ENCODE results near the gene HMOX2.

HMOX2 gene

DNA sequence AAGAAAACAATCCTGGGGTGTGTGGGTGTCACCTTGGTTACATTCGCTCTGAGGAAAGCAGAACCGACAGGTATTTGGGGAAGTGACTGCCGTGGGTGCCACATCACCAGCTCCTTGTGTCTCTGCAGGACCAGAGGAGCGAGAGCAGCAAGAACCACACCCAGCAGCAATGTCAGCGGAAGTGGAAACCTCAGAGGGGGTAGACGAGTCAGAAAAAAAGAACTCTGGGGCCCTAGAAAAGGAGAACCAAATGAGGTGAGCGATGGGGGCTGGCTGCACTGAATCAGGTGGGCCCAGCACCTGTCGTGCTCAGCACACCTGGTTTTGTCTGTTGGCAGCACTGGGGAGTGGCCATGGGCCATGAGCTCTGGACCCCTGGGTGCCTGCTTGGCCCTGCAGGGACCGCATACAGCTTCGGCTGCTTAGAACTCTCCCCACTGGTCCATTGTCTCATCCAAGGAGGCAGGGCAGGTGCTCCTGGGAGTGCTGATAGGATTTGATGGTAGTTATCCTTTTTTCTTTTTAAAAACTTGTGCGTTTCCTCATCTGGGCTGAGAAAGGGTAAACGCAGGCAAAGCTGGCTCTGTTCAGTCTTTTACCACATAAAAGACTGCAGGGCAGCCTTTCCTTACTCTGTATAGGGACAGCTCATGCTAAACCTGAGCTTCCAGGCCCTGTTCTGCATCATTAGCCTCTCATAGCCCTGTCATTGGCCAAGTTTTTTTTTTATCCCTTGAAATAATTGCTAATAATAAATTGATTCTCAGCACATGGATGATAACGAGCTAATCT lies 29.4 kb downstream of the HMOX2 start:
- Mint-ChIP-seq H3K4me1 (ENCODE audit: low read depth) (peaks cover 48% of the 10 kb centered on the region), H3K9me3 (no peaks in the 10 kb centered on the region), H3K27me3 (ENCODE audit: low read depth) (no peaks in the 10 kb centered on the region), H3K27ac (peak overlapping the region; percentile 95), H3K4me3 (peak overlapping the region; percentile 56), H3K36me3 (ENCODE audit: low read depth) (peaks cover 26% of the 10 kb centered on the region)

- Mint-ChIP-seq H3K9me3 (no peaks in the 10 kb centered on the region), H3K27me3 (ENCODE audit: low read depth) (no peaks in the 10 kb centered on the region), H3K4me1 (ENCODE audit: low read depth) (peaks cover 43% of the 10 kb centered on the region), H3K4me3 (peak overlapping the region; percentile 56), H3K27ac (peak overlapping the region; percentile 95), H3K36me3 (ENCODE audit: low read depth) (peaks cover 33% of the 10 kb centered on the region)
Measured at GRCh38 chr16:4506450-4506849, 30.3 kb downstream of the HMOX2 start.

DNA sequence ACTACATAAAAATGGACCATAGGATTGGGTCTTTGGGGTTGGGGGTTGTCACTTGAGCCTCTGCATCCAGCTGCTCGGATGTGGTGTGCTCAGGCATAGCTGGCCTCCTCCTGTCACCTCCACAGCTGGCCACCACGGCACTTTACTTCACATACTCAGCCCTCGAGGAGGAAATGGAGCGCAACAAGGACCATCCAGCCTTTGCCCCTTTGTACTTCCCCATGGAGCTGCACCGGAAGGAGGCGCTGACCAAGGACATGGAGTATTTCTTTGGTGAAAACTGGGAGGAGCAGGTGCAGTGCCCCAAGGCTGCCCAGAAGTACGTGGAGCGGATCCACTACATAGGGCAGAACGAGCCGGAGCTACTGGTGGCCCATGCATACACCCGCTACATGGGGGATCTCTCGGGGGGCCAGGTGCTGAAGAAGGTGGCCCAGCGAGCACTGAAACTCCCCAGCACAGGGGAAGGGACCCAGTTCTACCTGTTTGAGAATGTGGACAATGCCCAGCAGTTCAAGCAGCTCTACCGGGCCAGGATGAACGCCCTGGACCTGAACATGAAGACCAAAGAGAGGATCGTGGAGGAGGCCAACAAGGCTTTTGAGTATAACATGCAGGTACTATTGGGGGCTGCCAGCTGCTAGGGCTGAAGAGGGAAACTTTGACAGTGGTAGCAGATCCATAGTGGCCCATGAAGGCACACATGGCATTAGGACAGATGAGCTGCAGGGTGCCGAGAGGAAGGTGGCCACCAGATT lies 31.6 kb downstream of the HMOX2 start:
- no peak overlapping the region for H3K4me3 Mint-ChIP-seq

DNA sequence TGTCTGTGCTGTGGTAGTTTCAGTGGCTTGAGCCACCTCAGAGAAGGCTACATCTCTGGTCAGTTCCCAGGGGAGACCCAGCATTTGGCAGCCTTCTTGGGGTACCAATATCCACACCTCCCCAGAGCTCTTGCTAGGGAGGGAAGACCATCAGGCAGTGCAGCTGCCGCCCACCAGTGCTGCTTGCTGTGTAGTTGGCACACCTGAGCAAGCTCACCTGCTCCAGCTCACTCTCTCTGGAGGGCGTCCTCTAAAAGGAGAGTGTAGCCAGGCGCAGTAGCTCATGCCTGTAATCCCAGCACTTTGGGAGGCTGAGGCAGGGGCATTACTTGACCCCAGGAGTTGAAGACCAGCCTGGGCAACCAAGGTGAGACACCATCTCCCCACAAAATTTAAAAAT lies 32.6 kb downstream of the HMOX2 start:
- Mint-ChIP-seq H3K9me3 (no peaks in the 10 kb centered on the region), H3K27ac (no peak overlapping the region), H3K36me3 (ENCODE audit: low read depth) (peaks cover 38% of the 10 kb centered on the region), H3K4me1 (ENCODE audit: low read depth) (peaks cover 27% of the 10 kb centered on the region), H3K27me3 (ENCODE audit: low read depth) (no peaks in the 10 kb centered on the region), H3K4me3 (no peak overlapping the region)

More for the DNA sequence above, 31.6 kb downstream of the HMOX2 start:
- Mint-ChIP-seq H3K27ac (no peak overlapping the region), H3K36me3 (ENCODE audit: low read depth) (peaks cover 40% of the 10 kb centered on the region), H3K9me3 (no peaks in the 10 kb centered on the region), H3K4me1 (ENCODE audit: low read depth) (peaks cover 36% of the 10 kb centered on the region), H3K27me3 (ENCODE audit: low read depth) (no peaks in the 10 kb centered on the region)

DNA sequence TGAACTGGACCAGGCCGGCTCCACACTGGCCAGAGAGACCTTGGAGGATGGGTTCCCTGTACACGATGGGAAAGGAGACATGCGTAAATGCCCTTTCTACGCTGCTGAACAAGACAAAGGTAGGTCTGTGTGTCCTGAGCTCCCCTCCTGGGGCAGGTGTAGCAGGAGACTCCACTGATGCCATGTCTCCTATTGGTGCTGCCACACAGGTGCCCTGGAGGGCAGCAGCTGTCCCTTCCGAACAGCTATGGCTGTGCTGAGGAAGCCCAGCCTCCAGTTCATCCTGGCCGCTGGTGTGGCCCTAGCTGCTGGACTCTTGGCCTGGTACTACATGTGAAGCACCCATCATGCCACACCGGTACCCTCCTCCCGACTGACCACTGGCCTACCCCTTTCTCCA lies 33.2 kb downstream of the HMOX2 start:
- Mint-ChIP-seq H3K4me1 (ENCODE audit: low read depth) (peaks cover 29% of the 10 kb centered on the region), H3K27me3 (ENCODE audit: low read depth) (no peaks in the 10 kb centered on the region), H3K36me3 (ENCODE audit: low read depth) (peaks cover 38% of the 10 kb centered on the region), H3K9me3 (no peaks in the 10 kb centered on the region), H3K27ac (no peak overlapping the region), H3K4me3 (no peak overlapping the region)

DNA sequence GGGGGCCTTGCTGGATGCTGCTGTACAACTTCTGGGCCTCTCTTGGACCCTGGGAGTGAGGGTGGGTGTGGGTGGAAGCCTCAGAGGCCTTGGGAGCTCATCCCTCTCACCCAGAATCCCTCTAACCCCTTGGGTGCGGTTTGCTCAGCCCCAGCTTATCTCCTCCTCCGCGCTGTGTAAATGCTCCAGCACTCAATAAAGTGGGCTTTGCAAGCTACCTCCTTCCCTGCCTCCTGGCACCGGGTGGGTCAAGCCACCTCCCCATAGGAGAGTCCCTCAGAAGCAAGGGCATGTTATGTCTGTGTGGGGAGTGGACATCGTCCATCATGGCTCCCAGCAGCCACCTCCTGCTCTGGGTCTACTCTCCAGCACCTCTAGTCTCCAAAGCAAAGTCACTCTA lies 33.9 kb downstream of the HMOX2 start:
- H3K4me1 Mint-ChIP-seq (ENCODE audit: low read depth): peaks cover 32% of the 10 kb centered on the region
- H3K9me3 Mint-ChIP-seq: no peaks in the 10 kb centered on the region
- H3K36me3 Mint-ChIP-seq (ENCODE audit: low read depth): peaks cover 38% of the 10 kb centered on the region
- H3K27me3 Mint-ChIP-seq (ENCODE audit: low read depth): no peaks in the 10 kb centered on the region
- no peak overlapping the region for H3K27ac Mint-ChIP-seq
- H3K4me3 Mint-ChIP-seq: no peak overlapping the region

DNA sequence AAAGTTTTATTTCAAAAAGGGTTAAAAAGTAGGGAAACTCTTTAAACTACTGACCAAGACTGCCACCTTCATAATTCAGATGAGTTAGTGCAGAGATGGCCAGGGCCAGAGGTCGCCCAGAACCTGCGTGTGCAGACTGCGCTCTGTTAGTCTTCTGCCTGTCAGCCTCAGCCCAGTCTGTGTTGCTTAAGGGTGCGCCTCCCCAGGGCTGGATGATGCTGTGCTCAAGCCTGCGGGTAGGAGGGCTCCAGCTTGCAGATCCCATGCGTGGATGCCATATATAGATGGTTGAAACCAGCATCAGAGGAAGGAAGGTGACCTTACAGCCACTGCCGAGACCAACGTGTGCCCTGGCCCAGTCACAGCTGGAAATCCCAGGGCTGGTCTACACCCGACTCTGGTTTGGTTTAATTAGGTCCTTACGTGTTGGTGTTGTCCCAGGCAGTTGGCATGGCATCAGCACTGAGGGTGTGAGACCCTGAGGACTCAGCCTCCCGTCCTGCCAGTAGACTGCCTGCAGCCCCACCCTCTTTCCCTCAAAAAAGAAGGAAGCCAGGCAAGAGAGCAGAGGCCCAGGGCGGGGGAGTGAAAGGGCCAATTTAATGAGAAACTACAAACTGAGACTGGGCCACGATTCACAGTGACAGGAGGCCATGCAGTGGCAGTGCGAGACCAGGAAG lies 34.7 kb downstream of the HMOX2 start:
- Mint-ChIP-seq H3K36me3 (ENCODE audit: low read depth) (peaks cover 38% of the 10 kb centered on the region), H3K27ac (peak overlapping the region; percentile 69), H3K4me3 (no peak overlapping the region), H3K27me3 (ENCODE audit: low read depth) (no peaks in the 10 kb centered on the region), H3K4me1 (ENCODE audit: low read depth) (peaks cover 32% of the 10 kb centered on the region), H3K9me3 (no peaks in the 10 kb centered on the region)

GRCh38 chr16:4511441-4512082 lies 35.4 kb downstream of the HMOX2 start:
- H3K36me3 Mint-ChIP-seq (ENCODE audit: low read depth): peaks cover 33% of the 10 kb centered on the region
- H3K27ac Mint-ChIP-seq: no peak overlapping the region
- no peak overlapping the region for H3K4me3 Mint-ChIP-seq
- H3K4me1 Mint-ChIP-seq (ENCODE audit: low read depth): peaks cover 28% of the 10 kb centered on the region
- no peaks in the 10 kb centered on the region for H3K27me3 Mint-ChIP-seq (ENCODE audit: low read depth)
- no peaks in the 10 kb centered on the region for H3K9me3 Mint-ChIP-seq

- Mint-ChIP-seq H3K4me3 (no peak overlapping the region), H3K36me3 (ENCODE audit: low read depth) (peaks cover 31% of the 10 kb centered on the region), H3K27ac (peak overlapping the region; percentile 59), H3K9me3 (no peaks in the 10 kb centered on the region), H3K27me3 (ENCODE audit: low read depth) (no peaks in the 10 kb centered on the region), H3K4me1 (ENCODE audit: low read depth) (peaks cover 26% of the 10 kb centered on the region)
Measured at GRCh38 chr16:4512473-4512872, 36.3 kb downstream of the HMOX2 start.

DNA sequence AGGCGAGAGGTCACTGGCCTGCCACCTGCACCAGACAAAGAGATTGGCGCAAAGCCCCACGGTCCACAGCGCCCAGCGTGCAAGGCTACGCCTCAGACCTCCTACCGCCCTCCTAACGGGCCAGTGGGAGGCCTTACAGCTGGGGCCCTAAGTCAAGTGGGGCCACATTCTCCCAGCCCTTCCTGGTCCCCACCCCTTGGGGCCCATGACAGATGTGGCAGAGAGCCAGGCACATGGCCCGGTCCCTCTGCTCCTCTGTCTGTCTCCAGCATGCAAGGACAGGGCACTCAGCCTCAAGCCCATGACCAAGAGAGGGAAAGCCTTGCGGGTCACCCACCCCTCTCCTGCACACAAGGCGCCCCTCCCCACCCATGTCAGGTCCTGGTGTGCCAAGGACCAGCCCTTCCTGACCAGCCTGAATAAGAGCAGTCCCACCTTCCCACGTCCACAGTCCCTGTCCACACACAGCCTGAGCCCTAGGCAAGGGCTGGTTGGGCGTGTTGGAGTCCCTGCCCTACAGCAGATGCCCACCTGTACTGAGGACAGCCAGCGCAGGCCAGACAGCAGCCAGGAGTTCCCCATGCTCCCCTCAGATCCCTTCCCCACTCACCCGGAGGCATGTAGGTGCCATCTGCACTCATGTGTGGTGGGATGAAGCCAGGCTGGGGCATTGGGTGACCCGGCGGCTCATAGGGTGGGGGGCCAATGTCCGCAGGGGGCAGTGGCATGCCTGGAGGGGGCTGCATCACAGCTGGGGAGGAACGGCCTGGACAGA lies 37.1 kb downstream of the HMOX2 start:
- Mint-ChIP-seq H3K27me3 (ENCODE audit: low read depth) (no peaks in the 10 kb centered on the region), H3K4me3 (no peak overlapping the region), H3K36me3 (ENCODE audit: low read depth) (peaks cover 25% of the 10 kb centered on the region), H3K9me3 (no peaks in the 10 kb centered on the region), H3K4me1 (ENCODE audit: low read depth) (peaks cover 26% of the 10 kb centered on the region), H3K27ac (peak overlapping the region; percentile 11)

GRCh38 chr16:4513881-4514280 lies 37.7 kb downstream of the HMOX2 start:
- Mint-ChIP-seq H3K36me3 (ENCODE audit: low read depth) (peaks cover 22% of the 10 kb centered on the region), H3K9me3 (no peaks in the 10 kb centered on the region), H3K4me1 (ENCODE audit: low read depth) (peaks cover 26% of the 10 kb centered on the region), H3K27ac (peak overlapping the region; percentile 86), H3K4me3 (no peak overlapping the region), H3K27me3 (ENCODE audit: low read depth) (no peaks in the 10 kb centered on the region)

DNA sequence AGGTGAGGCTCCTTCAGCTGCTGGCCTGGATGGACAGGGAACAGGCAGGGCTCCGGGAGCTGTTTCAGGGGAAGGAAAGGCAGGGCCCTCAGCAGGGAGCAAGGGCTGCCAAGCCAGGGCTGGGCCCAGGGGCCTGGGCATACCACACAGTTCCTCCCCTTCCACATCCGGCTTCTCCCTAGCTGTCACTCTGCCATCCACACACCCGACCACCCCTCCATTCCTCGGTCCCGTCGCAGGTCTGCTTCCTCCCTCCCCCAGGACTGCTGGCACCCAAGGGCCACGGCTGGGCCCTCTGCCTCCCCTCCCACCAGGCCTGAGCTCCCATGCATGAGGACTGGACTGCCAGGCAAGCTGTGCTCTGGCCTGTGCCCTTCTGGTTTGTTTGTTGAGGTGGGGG lies 38.4 kb downstream of the HMOX2 start:
- H3K27ac Mint-ChIP-seq: peak overlapping the region; percentile 86
- peak overlapping the region; percentile 11 for H3K4me3 Mint-ChIP-seq
- H3K27me3 Mint-ChIP-seq (ENCODE audit: low read depth): no peaks in the 10 kb centered on the region
- peaks cover 26% of the 10 kb centered on the region for H3K4me1 Mint-ChIP-seq (ENCODE audit: low read depth)
- H3K36me3 Mint-ChIP-seq (ENCODE audit: low read depth): peaks cover 21% of the 10 kb centered on the region
- H3K9me3 Mint-ChIP-seq: no peaks in the 10 kb centered on the region

DNA sequence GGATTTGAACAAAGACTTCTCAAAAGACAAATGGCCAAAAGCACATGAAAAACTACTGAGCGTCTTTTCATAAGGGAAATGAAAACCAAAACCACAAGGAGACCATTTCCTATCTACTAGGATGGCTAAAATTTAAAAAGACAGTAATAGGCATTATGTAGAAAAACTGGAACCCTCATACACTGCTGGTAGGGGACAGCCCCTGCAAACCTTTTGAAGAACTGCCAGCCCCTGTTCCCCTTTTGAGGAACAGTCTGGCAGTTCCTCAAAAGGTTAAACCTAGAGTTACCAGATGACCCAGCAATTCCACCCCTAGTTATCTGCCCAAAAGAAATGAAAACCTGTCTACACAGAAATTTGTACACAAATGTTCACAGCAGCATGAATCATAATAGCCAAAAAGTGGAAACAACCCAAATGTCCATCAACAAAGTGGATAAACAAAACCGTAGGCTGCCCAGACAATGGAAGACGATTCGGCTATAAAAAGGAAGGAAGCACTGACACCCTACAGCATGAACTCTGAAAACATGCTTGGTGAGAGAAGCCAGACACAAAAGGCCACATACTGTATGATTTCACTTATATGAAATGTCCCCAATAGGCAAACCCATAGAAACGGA lies 39.5 kb downstream of the HMOX2 start:
- Mint-ChIP-seq H3K4me1 (ENCODE audit: low read depth) (peaks cover 26% of the 10 kb centered on the region), H3K27me3 (ENCODE audit: low read depth) (no peaks in the 10 kb centered on the region), H3K36me3 (ENCODE audit: low read depth) (peaks cover 14% of the 10 kb centered on the region), H3K4me3 (peak overlapping the region; percentile 47), H3K9me3 (no peaks in the 10 kb centered on the region), H3K27ac (peak overlapping the region; percentile 86)
